ENCODE results near the gene HTR3B.

Gene HTR3B, protein sequence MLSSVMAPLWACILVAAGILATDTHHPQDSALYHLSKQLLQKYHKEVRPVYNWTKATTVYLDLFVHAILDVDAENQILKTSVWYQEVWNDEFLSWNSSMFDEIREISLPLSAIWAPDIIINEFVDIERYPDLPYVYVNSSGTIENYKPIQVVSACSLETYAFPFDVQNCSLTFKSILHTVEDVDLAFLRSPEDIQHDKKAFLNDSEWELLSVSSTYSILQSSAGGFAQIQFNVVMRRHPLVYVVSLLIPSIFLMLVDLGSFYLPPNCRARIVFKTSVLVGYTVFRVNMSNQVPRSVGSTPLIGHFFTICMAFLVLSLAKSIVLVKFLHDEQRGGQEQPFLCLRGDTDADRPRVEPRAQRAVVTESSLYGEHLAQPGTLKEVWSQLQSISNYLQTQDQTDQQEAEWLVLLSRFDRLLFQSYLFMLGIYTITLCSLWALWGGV

GRCh38 chr11:113904379-113905101 is at the start of gene HTR3B:
Gene HTR3B (plus strand): TSS chr11:113904796. CDS start chr11:113904934, 138 bp downstream.
- TF ChIP-seq, protein P1, sequence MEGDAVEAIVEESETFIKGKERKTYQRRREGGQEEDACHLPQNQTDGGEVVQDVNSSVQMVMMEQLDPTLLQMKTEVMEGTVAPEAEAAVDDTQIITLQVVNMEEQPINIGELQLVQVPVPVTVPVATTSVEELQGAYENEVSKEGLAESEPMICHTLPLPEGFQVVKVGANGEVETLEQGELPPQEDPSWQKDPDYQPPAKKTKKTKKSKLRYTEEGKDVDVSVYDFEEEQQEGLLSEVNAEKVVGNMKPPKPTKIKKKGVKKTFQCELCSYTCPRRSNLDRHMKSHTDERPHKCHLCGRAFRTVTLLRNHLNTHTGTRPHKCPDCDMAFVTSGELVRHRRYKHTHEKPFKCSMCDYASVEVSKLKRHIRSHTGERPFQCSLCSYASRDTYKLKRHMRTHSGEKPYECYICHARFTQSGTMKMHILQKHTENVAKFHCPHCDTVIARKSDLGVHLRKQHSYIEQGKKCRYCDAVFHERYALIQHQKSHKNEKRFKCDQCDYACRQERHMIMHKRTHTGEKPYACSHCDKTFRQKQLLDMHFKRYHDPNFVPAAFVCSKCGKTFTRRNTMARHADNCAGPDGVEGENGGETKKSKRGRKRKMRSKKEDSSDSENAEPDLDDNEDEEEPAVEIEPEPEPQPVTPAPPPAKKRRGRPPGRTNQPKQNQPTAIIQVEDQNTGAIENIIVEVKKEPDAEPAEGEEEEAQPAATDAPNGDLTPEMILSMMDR (IDR thresholded peaks at IDR 0.05; ENCODE audit: insufficient read depth, low read length, missing control alignments), result no peak
- CTCF ChIA-PET, result interaction anchor here (3.6 to 5.1 kb wide), 2 partner anchors 8 to 356 kb away, joined by 21 to 26 read pairs; no protein-coding TSS in a partner anchor
- no peak within 1 kb of the TSS for H3K4me3 ChIP-seq (ENCODE audit: low read depth, low read length)
- POLR2A ChIA-PET, result no interaction called here
- DNase-seq (ENCODE audit: low read depth, low spot score), result no peak

GRCh38 chr11:113855803-113856202 is 48.8 kb upstream of the HTR3B start:
- ChIA-PET POLR2A (no interaction called here), CTCF (no interaction called here)
- H3K4me3 ChIP-seq (ENCODE audit: low read depth, low read length), result no peak overlapping the region
- TF ChIP-seq, protein P1 (IDR thresholded peaks at IDR 0.05; ENCODE audit: insufficient read depth, low read length, missing control alignments), result no peak
- no peak for DNase-seq (ENCODE audit: low read depth, low spot score)

DNA sequence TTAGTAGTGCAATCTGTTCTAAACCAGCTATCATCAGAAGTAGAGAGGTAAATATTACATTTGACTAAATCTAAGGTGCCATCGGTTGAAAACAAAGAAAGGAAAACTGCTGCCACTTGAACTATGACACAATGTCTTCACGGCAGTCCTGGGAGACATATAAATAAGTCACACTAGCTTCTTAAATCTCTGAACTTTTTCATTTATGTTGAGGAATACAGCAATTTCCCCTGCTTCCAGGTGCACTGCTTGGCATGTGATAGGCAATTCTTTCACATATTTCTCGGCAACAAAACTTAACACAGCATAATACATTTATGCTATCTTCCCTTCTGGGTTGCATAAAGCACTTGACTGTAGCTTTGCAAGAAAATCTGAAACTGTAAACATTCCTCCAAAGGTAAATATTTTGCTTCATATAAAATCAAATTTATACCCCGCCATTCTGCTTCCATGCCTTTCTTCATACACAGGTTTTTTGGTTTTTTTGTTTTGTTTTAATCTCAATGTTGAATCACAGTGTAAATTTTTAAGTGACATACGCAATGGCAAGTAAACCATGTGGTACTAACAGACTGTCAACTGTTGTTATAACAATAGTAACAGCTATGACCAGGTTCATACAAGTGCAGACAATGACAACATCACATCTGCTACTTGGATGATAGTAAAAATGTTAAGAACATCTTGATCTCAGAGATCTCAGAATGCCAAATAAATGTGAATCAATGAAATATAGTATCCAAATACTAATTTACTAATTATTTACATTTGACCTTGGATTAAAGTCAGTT is 47.4 kb upstream of the HTR3B start:
- POLR2A ChIA-PET, result no interaction called here

GRCh38 chr11:113859665-113860064 is 44.9 kb upstream of the HTR3B start:
- no peak for DNase-seq (ENCODE audit: low read depth, low spot score)
- TF ChIP-seq, protein P1 (IDR thresholded peaks at IDR 0.05; ENCODE audit: insufficient read depth, low read length, missing control alignments), result no peak
- H3K4me3 ChIP-seq (ENCODE audit: low read depth, low read length), result no peak overlapping the region
- ChIA-PET POLR2A (no interaction called here), CTCF (interaction anchor here (1.2 kb wide), 1 partner anchor 37 kb away, joined by 3 read pairs; no protein-coding TSS in a partner anchor)

More for the DNA sequence above, 47.4 kb upstream of the HTR3B start:
- CTCF ChIA-PET, result interaction anchor here (0.8 kb wide), 1 partner anchor 405 kb away, joined by 4 read pairs; no protein-coding TSS in a partner anchor
- H3K4me3 ChIP-seq (ENCODE audit: low read depth, low read length), result no peak overlapping the region
- DNase-seq (ENCODE audit: low read depth, low spot score), result no peak
- TF ChIP-seq, protein P1 (IDR thresholded peaks at IDR 0.05; ENCODE audit: insufficient read depth, low read length, missing control alignments), result no peak

GRCh38 chr11:113862435-113862834 is 42.2 kb upstream of the HTR3B start:
- TF ChIP-seq, protein P1 (IDR thresholded peaks at IDR 0.05; ENCODE audit: insufficient read depth, low read length, missing control alignments), result no peak
- ChIA-PET CTCF (interaction anchor here (1.0 kb wide), 1 partner anchor 11 kb away, joined by 4 read pairs; no protein-coding TSS in a partner anchor), POLR2A (no interaction called here)
- DNase-seq (ENCODE audit: low read depth, low spot score), result no peak
- no peak overlapping the region for H3K4me3 ChIP-seq (ENCODE audit: low read depth, low read length)

All from AG04449 (cell line).